NCI-H1417 treated with DMSO at 0.1 percent for 48 hours (cell line): ENCODE measurements around the gene SLC36A1.

Experiments used
- DNase-seq: peaks from one replicate; lab custom pipeline; 2025; lab: John Stamatoyannopoulos, UW

The SLC36A1 gene

GRCh38 chr5:151451626-151452520 lies 4.5 kb downstream of the SLC36A1 start:
- DNase-seq: no peak

DNA sequence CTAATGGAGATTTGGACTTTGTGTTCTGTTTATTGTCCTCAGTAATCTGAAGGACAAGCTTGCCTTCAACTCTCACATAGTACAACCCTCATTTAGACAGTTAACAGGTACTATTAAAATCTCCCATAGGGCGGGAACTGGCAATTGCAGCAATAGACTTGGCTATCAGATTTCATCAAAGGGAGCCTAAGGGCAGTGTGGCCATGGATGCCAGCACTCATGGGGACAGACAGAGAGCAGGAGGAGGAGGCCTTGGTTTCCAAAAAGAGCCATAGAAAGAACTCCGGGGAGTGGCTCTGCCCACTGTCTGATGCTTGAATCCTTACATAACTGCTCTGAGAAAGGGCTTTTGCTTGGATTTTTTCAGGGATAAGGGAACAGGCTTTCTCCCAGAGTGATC lies 6.8 kb downstream of the SLC36A1 start:
- no peak for DNase-seq

DNA sequence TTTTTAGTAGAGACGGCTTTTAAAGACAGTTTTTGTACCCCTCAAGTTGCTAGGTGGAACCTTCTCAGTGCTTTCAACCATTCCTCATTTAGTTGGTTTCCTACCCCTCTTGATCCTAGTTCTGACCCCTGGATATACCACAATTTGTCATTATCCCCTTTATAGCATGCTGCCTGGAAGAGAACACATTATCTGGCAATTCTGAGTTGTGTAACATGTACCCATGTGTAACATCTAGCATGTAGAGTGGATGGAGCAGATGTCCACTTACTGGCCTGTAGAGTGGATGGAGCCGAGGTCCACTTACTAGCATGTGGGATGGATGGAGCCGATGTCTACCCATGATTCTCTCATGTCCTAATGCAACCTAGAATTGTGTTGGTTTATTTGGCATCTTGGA lies 7.5 kb downstream of the SLC36A1 start:
- no peak for DNase-seq

DNA sequence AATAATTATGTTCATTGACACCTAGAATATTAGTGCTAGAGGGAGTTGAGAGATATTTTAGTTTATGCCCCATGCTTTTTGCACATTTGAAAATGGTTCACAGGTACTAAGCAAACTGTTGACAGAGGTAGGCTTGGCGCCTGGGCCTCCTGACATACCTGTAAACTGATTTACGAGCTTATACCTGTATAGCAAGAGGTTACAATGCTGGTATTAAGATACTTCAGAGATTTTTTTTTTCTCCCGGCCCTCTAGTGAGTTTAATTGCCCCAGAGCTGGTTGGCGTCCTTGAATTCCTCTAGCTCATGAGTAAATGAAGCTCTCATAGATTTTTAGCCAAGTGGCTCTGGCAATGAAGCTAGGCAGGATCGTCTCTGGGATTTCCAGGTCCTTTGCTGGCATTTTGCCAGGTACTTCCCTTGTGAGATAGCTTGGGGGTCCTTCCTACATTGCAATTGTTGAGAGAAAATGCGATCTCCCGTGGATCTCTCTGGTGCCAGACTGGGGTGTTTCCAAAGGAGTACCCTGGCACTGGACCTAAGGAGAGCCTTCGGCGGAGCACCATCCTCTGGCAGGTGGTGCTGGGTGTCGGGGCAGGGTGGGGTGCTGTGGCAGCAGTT lies 9.0 kb downstream of the SLC36A1 start:
- DNase-seq: no peak

DNA sequence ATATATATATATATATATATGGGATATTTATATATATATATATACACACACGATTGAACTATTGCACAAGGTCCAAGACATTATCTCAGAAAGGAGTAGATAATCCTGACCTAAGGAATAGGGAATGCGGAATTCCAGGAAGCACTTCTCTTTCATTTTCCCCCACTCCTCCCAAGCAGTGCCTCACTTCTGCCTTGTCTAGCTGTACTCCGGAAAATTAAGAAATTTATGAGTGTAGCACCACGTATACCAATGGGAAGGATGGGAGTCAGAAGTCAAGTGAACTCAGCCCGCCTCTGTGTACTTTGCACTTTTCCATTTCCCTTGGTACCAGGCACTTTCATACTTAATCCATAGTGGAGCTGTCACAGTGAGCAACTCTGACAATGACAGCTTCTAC lies 10.9 kb downstream of the SLC36A1 start:
- DNase-seq: no peak

DNA sequence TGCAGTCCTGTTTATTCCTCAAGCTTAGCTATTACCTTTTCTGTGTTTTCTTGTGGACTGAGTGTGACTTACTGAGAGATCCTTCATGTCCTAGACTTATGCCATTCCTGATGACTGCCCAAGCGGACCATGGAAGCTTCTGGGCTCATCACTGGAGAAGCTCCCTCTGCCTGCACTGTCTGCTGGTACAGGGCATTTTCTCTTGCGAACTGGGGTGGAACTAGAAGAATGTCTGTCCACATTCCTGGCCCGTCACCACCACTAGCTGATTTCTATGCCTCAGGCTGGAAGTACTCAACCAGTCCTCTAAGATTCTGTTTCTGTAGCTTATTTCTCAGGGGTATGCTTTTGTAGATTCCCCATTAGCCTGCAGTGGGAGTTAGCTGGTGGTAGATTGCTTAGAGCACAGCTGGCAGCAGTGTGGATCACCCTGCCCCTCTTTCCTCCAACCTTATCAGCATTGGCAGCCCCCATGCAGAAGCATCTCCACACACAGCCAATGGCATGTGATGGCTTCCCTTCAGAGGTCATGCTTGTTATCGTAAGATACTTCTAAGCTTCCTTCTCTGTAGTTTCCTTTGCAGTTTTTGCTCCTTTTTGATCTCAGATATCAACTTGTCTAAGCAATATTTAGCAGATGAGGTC lies 12.4 kb downstream of the SLC36A1 start:
- DNase-seq: no peak

GRCh38 chr5:151461312-151461711 lies 13.9 kb downstream of the SLC36A1 start:
- no peak for DNase-seq

GRCh38 chr5:151463137-151464029 lies 16.0 kb downstream of the SLC36A1 start:
- no peak for DNase-seq

DNA sequence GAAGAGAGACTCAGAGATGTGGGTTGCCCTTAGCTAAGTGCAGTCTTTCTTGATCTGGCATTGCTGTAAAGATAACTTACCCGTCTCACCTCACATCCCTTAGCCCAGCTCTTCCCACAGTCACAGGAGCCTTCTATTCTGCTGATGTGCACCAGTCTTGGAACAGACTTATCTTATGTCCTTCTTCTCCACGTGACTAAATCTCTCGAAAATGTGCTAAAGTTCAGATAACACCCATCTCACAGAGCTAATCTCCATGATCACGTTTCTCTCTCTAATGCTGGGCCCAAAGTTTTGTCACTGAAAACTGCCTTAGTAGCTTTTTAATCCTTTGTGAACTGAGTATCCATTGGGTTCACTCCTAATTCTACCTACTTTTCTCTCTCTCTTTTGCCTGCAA lies 16.7 kb downstream of the SLC36A1 start:
- DNase-seq: no peak

DNA sequence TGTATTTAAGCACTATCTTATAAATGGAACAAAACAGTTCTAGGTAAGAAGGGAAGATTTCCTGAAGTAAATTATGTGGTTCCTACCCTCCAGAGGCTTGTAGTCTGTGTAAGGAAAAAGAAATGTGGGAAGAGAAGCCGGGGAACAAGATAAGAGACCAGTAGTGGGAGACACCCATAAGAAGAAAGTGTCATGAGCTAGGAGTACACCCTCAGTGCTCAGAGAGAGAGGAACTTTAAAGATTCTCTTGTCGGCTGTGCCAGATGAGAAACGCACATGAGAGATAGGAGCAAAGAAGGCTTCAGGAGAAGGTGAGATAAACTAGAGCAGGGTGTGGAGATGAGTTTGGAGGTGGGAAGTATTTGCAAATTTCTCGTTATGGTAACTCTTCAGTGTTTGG lies 18.1 kb downstream of the SLC36A1 start:
- no peak for DNase-seq

DNA sequence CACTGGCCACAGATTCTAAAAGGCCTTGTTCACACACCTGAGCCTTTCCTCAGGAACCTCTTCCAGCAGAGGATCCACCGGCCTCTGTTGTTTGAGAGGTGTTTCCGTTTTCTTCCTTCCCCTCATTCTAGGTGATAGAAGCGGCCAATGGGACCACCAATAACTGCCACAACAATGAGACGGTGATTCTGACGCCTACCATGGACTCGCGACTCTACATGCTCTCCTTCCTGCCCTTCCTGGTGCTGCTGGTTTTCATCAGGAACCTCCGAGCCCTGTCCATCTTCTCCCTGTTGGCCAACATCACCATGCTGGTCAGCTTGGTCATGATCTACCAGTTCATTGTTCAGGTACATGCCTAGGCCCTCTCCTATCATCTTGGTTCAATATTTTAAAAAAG lies 20.2 kb downstream of the SLC36A1 start:
- no peak for DNase-seq

DNA sequence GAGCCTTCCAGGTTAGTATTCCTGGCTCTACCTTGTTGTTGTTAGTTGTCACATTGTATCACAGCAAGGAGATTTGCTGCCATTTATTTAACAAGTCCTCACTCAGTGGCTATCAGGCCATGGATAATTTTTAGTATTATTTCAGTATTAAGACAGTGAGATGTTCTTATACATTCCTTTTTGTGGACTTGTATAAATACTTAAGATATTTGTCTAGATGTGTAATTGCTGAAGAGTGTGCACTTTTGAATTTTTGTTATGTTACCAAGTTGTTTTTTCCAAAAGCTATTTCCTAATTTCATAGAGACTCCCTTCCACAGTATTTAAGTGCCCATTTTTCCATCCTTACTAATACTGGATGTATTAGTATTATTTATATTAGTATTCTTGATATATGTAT lies 22.0 kb downstream of the SLC36A1 start:
- DNase-seq: no peak

DNA sequence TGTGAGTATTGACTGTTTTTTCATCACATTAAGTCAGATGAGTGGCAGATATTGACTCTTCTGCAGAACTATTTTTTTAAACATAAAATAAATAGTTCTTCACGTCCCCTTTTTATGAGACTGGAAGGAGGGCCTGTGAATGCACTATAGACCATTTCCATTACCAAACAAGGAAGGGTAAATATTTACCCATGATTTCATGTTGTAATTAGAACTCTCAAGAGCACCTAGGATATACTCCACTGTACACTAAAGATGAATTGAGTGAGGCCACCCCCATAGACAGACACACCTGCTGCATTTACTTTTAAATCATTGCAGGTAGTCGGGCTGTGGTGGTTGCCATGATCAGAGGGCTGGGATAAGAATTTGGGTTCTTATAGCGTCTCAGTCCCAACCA lies 22.6 kb downstream of the SLC36A1 start:
- DNase-seq: peak; percentile 63

- DNase-seq: no peak
Measured at GRCh38 chr5:151470439-151470838, 23.0 kb downstream of the SLC36A1 start.

DNA sequence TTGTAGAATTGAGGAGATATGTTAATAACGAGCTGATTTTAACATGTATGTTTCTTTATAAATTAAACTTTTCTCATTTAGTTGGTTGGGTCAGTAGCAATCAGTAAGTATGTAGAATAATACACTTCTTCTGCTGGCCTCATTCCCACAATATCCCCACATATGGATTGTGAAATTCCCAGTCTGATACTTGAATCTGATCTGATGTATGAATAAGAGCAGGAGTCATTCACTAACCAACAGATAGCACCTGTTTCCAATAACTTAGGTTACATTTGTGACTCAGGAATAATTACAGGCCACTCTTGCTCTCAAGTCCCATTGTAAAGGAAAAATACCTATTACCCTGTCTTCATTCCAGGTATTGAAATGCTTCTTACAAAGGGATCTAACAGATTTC lies 23.9 kb downstream of the SLC36A1 start:
- no peak for DNase-seq

- DNase-seq: no peak
Measured at GRCh38 chr5:151474799-151475198, 27.4 kb downstream of the SLC36A1 start.

DNA sequence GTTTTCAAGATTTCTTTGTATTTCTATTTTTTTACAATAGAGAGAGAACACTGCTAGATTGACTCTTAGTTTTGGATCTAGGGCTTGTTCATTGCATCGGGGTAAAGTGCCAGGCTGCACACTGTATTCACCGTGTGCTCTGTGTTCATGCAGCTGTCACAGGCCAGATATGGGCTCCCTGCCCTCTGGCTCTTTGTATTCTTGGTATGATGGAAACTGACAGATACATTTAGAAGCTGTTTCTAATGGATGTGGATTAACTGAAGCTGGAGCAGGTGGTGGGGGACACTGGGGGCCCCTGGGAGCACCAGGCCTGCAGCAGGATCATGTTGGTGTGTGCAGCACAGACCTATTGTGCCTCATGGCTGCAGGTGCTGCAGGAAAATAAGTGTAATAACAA lies 28.0 kb downstream of the SLC36A1 start:
- DNase-seq: no peak

GRCh38 chr5:151476016-151476415 lies 28.6 kb downstream of the SLC36A1 start:
- DNase-seq: no peak

GRCh38 chr5:151477101-151477500 lies 29.7 kb downstream of the SLC36A1 start:
- no peak for DNase-seq

- DNase-seq: no peak
Measured at GRCh38 chr5:151480384-151481293, 33.2 kb downstream of the SLC36A1 start.

GRCh38 chr5:151483176-151483575 lies 35.8 kb downstream of the SLC36A1 start:
- no peak for DNase-seq
